SK-N-SH (cell line): ENCODE results near the gene SHLD1. TPM values are rescaled to one million over a fixed set of nuclear protein-coding genes. Genes with fewer than 3 reads are reported as not detected.

ENCODE experiments used
- CTCF ChIA-PET: fragments of 300-600, 350-600 bp; formaldehyde crosslinking; extraction: SDS; loops from one replicate; lab custom pipeline; 2021; lab: Yijun Ruan, JAX
- POLR2A ChIA-PET: fragments of 350-600 bp; sonication (Branson Sonifier 250); formaldehyde crosslinking; extraction: SDS; loops from one replicate; lab custom pipeline; 2020; ENCODE audit warnings: antibody characterized with exemption, inconsistent platforms; lab: Yijun Ruan, JAX
- DNase-seq: peaks from one replicate; pipeline ENCODE4 v3.0.0; 2012
- H2AFZ ChIP-seq: fragments of 200-600 bp; sonication (generic); 2 replicates; pipeline ENCODE4 v1.8.1; 2016; ENCODE audit warnings: antibody characterized with exemption, mild to moderate bottlenecking, low read depth
- H3F3A ChIP-seq: fragments of 200-600 bp; sonication (generic); replicated peaks from 2 replicates; pipeline ENCODE3; 2016; ENCODE audit warnings: antibody characterized with exemption, mild to moderate bottlenecking; ENCODE audit not compliant: insufficient read depth
- H3K27ac ChIP-seq, 2 experiments: fragments of 200-500 bp in 1 of 2; fragments of 200-600 bp in 1 of 2; sonication (Bioruptor generic) in 1 of 2; sonication (generic), shearing (Covaris generic) in 1 of 2; 2 replicates each; pipeline versions ENCODE4 v1.5.1 to v1.6.1; 2014 to 2016; ENCODE audit warnings: low read depth in 2 of 2, inconsistent platforms in 1 of 2, low read length in 1 of 2, mild to moderate bottlenecking in 1 of 2, mixed read lengths in 1 of 2
- H3K27me3 ChIP-seq: fragments of 200-600 bp; sonication (generic), shearing (Covaris generic); 2 replicates; pipeline ENCODE4 v1.6.1; 2016; ENCODE audit warnings: mixed run types; ENCODE audit not compliant: insufficient read depth
- H3K36me3 ChIP-seq, 2 experiments: fragments of 200-500 bp in 1 of 2; fragments of 200-600 bp in 1 of 2; sonication (Bioruptor generic) in 1 of 2; sonication (generic) in 1 of 2; replicated peaks in 1 of 2; 2 replicates each; pipeline versions ENCODE3 to v1.5.1; 2014 to 2016; ENCODE audit warnings: low read length in 1 of 2, mild to moderate bottlenecking in 1 of 2; ENCODE audit not compliant: insufficient read depth in 2 of 2, control insufficient read depth in 1 of 2
- H3K4me1 ChIP-seq, 2 experiments: fragments of 200-500 bp in 1 of 2; fragments of 200-600 bp in 1 of 2; sonication (Bioruptor generic) in 1 of 2; sonication (generic), shearing (Covaris generic) in 1 of 2; 2 replicates each; pipeline versions ENCODE4 v1.5.1 to v1.6.1; 2014 to 2016; ENCODE audit warnings: low read depth in 1 of 2, low read length in 1 of 2, mixed run types in 1 of 2; ENCODE audit not compliant: insufficient read depth in 2 of 2, control insufficient read depth in 1 of 2
- H3K4me2 ChIP-seq: fragments of 200-600 bp; sonication (generic), shearing (Covaris generic); 2 replicates; pipeline ENCODE4 v1.6.1; 2017; ENCODE audit warnings: mixed run types
- H3K4me3 ChIP-seq, 2 experiments: fragments of 200-500 bp in 1 of 2; fragments of 200-600 bp in 1 of 2; sonication (Bioruptor generic) in 1 of 2; sonication (generic), shearing (Covaris generic) in 1 of 2; 2 replicates each; pipeline versions ENCODE4 v1.5.1 to v1.8.1; 2014 to 2016; ENCODE audit warnings: low read depth in 2 of 2, inconsistent platforms in 1 of 2, low read length in 1 of 2, mild to moderate bottlenecking in 1 of 2, mixed read lengths in 1 of 2, moderate library complexity in 1 of 2
- H3K79me2 ChIP-seq: fragments of 200-600 bp; sonication (generic); 2 replicates; pipeline ENCODE4 v1.8.1; 2017; ENCODE audit warnings: mild to moderate bottlenecking; ENCODE audit not compliant: insufficient read depth
- H3K9ac ChIP-seq: fragments of 200-600 bp; sonication (generic); 2 replicates; pipeline ENCODE4 v1.6.1; 2017; ENCODE audit warnings: mixed run types
- H3K9me2 ChIP-seq: fragments of 200-600 bp; sonication (generic); 2 replicates; pipeline ENCODE4 v1.6.1; 2017; ENCODE audit warnings: mixed run types
- H3K9me3 ChIP-seq: fragments of 200-600 bp; sonication (generic); 2 replicates; pipeline ENCODE4 v1.6.1; 2017; ENCODE audit warnings: mixed run types, mild to moderate bottlenecking, moderate library complexity
- H4K20me1 ChIP-seq: fragments of 200-600 bp; sonication (generic); 2 replicates; pipeline ENCODE4 v1.6.1; 2017; ENCODE audit warnings: mild to moderate bottlenecking, mixed run types; ENCODE audit not compliant: insufficient read depth
- EP300 ChIP-seq, 2 experiments: IDR thresholded peaks; 2 replicates each; pipeline versions ENCODE4 v1.4.0 to v1.6.1; 2012; ENCODE audit warnings: borderline replicate concordance in 1 of 2, low read depth in 1 of 2, low read length in 1 of 2
- FOXM1 ChIP-seq: IDR thresholded peaks from 2 replicates; pipeline ENCODE4 v1.4.0; 2012; ENCODE audit warnings: low read depth, mild to moderate bottlenecking
- IRF3 ChIP-seq: fragments of 150-350 bp; IDR thresholded peaks from 2 replicates; pipeline ENCODE4 v1.6.1; 2016; ENCODE audit warnings: mild to moderate bottlenecking, low read depth, low read length
- JUND ChIP-seq: IDR thresholded peaks from 2 replicates; pipeline ENCODE4 v1.4.0; 2012
- MEF2A ChIP-seq: IDR thresholded peaks from 2 replicates; pipeline ENCODE4 v1.4.0; 2012; ENCODE audit warnings: low read depth, borderline replicate concordance
- NFIC ChIP-seq: IDR thresholded peaks from 2 replicates; pipeline ENCODE4 v1.4.0; 2012; ENCODE audit warnings: borderline replicate concordance
- NRF1 ChIP-seq: IDR thresholded peaks from 2 replicates; pipeline ENCODE4 v1.6.1; 2012; ENCODE audit warnings: low read depth, mild to moderate bottlenecking, low read length
- RAD21 ChIP-seq: IDR thresholded peaks from 2 replicates; pipeline ENCODE4 v1.6.1; 2012; ENCODE audit warnings: mild to moderate bottlenecking, low read length
- RCOR1 ChIP-seq: fragments of 150-350 bp; IDR thresholded peaks from 2 replicates; pipeline ENCODE4 v1.6.1; 2017; ENCODE audit warnings: antibody characterized with exemption, low read length
- REST ChIP-seq: IDR thresholded peaks from 2 replicates; pipeline ENCODE4 v1.6.1; 2012; ENCODE audit warnings: mild to moderate bottlenecking, low read depth, low read length, moderate library complexity
- RFX5 ChIP-seq: IDR thresholded peaks from 2 replicates; pipeline ENCODE4 v1.6.1; 2012; ENCODE audit warnings: mild to moderate bottlenecking, improper control_type of control experiment, low read length
- SIN3A ChIP-seq: IDR thresholded peaks from 2 replicates; pipeline ENCODE4 v1.6.1; 2012; ENCODE audit warnings: low read depth, mild to moderate bottlenecking, low read length, moderate library complexity, borderline replicate concordance
- SMC3 ChIP-seq: IDR thresholded peaks from 2 replicates; pipeline ENCODE4 v1.6.1; 2012; ENCODE audit warnings: low read depth, low read length, improper control_type of control experiment
- TCF12 ChIP-seq: IDR thresholded peaks from 2 replicates; pipeline ENCODE4 v1.4.0; 2012
- TEAD4 ChIP-seq: IDR thresholded peaks from 2 replicates; pipeline ENCODE4 v1.4.0; 2012; ENCODE audit warnings: mild to moderate bottlenecking, borderline replicate concordance; ENCODE audit not compliant: insufficient read depth
- WGBS: methylation state at CpG from one replicate; pipeline ENCODE4 v1.1.6; 2017; ENCODE audit warnings: low lambda C conversion rate; 5-methylcytosine and 5-hydroxymethylcytosine counted together
- polyA plus RNA-seq, 3 experiments: library from polyadenylated mRNA; depleted of rRNA; stranded (reverse); fragments of >200 nt; gene quantifications; 2 replicates each; pipeline ENCODE4 v1.2.3, GENCODE V29; 2012

SHLD1 gene
- polyA plus RNA-seq, 1 of the 3 experiments (the other 2 are of a cell fraction), result 4.5 TPM

DNA sequence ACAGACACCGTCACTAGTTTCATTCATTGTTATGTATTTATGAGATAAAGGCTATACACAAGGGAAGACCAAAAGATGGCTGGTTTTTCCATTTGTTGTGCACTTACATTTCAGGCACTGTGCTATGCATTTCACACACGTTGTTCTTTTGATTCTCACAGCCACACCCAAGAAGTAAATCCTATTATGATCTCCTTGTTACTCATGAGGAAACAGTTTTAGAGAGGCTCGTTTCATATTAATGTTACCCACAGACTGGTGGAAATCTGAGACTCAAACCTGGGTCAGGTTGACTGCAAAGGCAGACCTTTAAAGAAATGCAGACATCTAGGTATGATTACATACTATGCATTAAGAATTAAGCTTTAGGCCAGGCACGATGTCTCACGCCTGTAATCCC, 34.9 kb downstream of the SHLD1 start:
- peaks cover 7 to 14% of the 10 kb centered on the region in 2 experiments; a peak in 3 of 4 replicates for H3K4me1 ChIP-seq
- H3F3A ChIP-seq, result no peaks in the 10 kb centered on the region
- H3K36me3 ChIP-seq, result no peaks in the 10 kb centered on the region
- H3K4me2 ChIP-seq, result no peak overlapping the region
- no peaks in the 10 kb centered on the region for H3K27me3 ChIP-seq
- no peaks in the 10 kb centered on the region for H3K9me3 ChIP-seq
- no peak for DNase-seq
- POLR2A ChIA-PET, result no interaction called here
- CTCF ChIA-PET, result interaction anchor here (0.9 to 1.9 kb wide), 4 partner anchors 22 to 255 kb away, joined by 3 to 12 read pairs (median 8); no protein-coding TSS in a partner anchor
- H3K79me2 ChIP-seq, result no peaks in the 10 kb centered on the region; the same call in 1 of the 2 replicates
- H3K9me2 ChIP-seq, result no peaks in the 10 kb centered on the region
- no peak overlapping the region for H3K9ac ChIP-seq
- no peak overlapping the region for H2AFZ ChIP-seq
- no peaks in the 10 kb centered on the region for H4K20me1 ChIP-seq
- 81% methylated on average over 5 of the region's 5 CpGs for WGBS
- TF ChIP-seq MEF2A, result no peak
- TF ChIP-seq NRF1, result no peak
- TF ChIP-seq RCOR1, result no peak
- TF ChIP-seq REST, result no peak
- TF ChIP-seq TEAD4, result no peak
- TF ChIP-seq SIN3A, result no peak
- no peak for TF ChIP-seq RFX5
- no peak for TF ChIP-seq SMC3
- TF ChIP-seq EP300 (IDR thresholded peaks at IDR 0.05; ENCODE audit: borderline replicate concordance in 1 of 2, low read depth in 1 of 2, low read length in 1 of 2), result no peak
- no peak for TF ChIP-seq RAD21
- no peak overlapping the region for H3K4me3 ChIP-seq
- H3K27ac ChIP-seq, result no peak overlapping the region

GRCh38 chr20:5786930-5787795, 37.0 kb downstream of the SHLD1 start:
- no peak for DNase-seq

More at GRCh38 chr20:5786930-5787795, 37.0 kb downstream of the SHLD1 start:
- ChIA-PET POLR2A (no interaction called here), CTCF (interaction anchor here (0.7 to 4.6 kb wide), 40 partner anchors 9 to 298 kb away, joined by 3 to 90 read pairs (median 6); no protein-coding TSS in a partner anchor)
- TF ChIP-seq JUND (0 out of 2 replicates have a peak, but pooled peaks have one; percentile 6), IRF3 (no peak), TCF12 (peak; percentile 18; the same call in 1 of the 2 replicates), SMC3 (no peak), FOXM1 (no peak), SIN3A (no peak), NFIC (peak; percentile 75)
- no peaks in the 10 kb centered on the region; the same call in 1 of the 2 replicates for H3K79me2 ChIP-seq
- no peaks in the 10 kb centered on the region for H3K27me3 ChIP-seq
- H3K27ac ChIP-seq, result no peak overlapping the region; a peak in 1 of 4 replicates
- H3F3A ChIP-seq, result no peaks in the 10 kb centered on the region
- no peak overlapping the region for H3K9ac ChIP-seq
- H3K36me3 ChIP-seq, result no peaks in the 10 kb centered on the region
- no peaks in the 10 kb centered on the region for H3K9me2 ChIP-seq
- peaks cover 7 to 14% of the 10 kb centered on the region in 2 experiments; a peak in 3 of 4 replicates for H3K4me1 ChIP-seq
- WGBS, result 95% methylated on average over 2 of the region's 2 CpGs
- peak overlapping the region; percentile 32; the same call in 1 of the 2 replicates for H3K4me2 ChIP-seq
- no peaks in the 10 kb centered on the region for H4K20me1 ChIP-seq
- H2AFZ ChIP-seq, result no peak overlapping the region
- no peak overlapping the region for H3K4me3 ChIP-seq
- H3K9me3 ChIP-seq, result no peaks in the 10 kb centered on the region
